Mesenchymal stem cell (in vitro differentiated cells and primary cell): ENCODE results near the gene FGF14.

ENCODE experiments used
- DNase-seq: peaks from one replicate; pipeline ENCODE4 v3.0.0-alpha.2; 2013
- H2AFZ ChIP-seq: one replicate; pipeline ENCODE4 v1.6.1; 2013; ENCODE audit warnings: low read depth, mild to moderate bottlenecking, control low read depth, inconsistent platforms, low read length, moderate library complexity
- H2AK5ac ChIP-seq: 2 replicates; pipeline ENCODE4 v1.6.1; 2013; ENCODE audit warnings: low read length, moderate library complexity, mild to moderate bottlenecking, inconsistent platforms; ENCODE audit not compliant: severe bottlenecking
- H2BK120ac ChIP-seq: one replicate; pipeline ENCODE4 v1.6.1; 2013; ENCODE audit warnings: low read depth, mild to moderate bottlenecking, inconsistent platforms, low read length, moderate library complexity
- H2BK12ac ChIP-seq, 2 experiments: one replicate each; pipeline ENCODE4 v1.6.1; 2013; ENCODE audit warnings: inconsistent platforms in 2 of 2, low read length in 2 of 2, mild to moderate bottlenecking in 2 of 2, moderate library complexity in 2 of 2, control low read depth in 1 of 2
- H2BK15ac ChIP-seq: one replicate; pipeline ENCODE4 v1.6.1; 2013; ENCODE audit warnings: mild to moderate bottlenecking, low read depth, inconsistent platforms; ENCODE audit not compliant: poor library complexity, severe bottlenecking
- H2BK5ac ChIP-seq: 2 replicates; pipeline ENCODE4 v1.6.1; 2013; ENCODE audit warnings: low read depth, mild to moderate bottlenecking, low read length, control low read depth, inconsistent platforms; ENCODE audit not compliant: poor library complexity, severe bottlenecking
- H3K14ac ChIP-seq, 2 experiments: one replicate each; pipeline ENCODE4 v1.6.1; 2013; ENCODE audit warnings: inconsistent platforms in 2 of 2, low read length in 2 of 2, control low read depth in 1 of 2, mild to moderate bottlenecking in 1 of 2, moderate library complexity in 1 of 2
- H3K18ac ChIP-seq, 2 experiments: one replicate each; pipeline ENCODE4 v1.6.1; 2013; ENCODE audit warnings: inconsistent platforms in 2 of 2, low read length in 2 of 2, control low read depth in 1 of 2, low read depth in 1 of 2, mild to moderate bottlenecking in 1 of 2
- H3K23ac ChIP-seq, 2 experiments: one replicate each; pipeline ENCODE4 v1.6.1; 2013; ENCODE audit warnings: inconsistent platforms in 2 of 2, low read length in 2 of 2, mild to moderate bottlenecking in 2 of 2, moderate library complexity in 2 of 2, control low read depth in 1 of 2
- H3K27ac ChIP-seq: 2 replicates; pipeline ENCODE4 v1.5.1; 2013; ENCODE audit warnings: mild to moderate bottlenecking, moderate library complexity, low read length, control low read depth, inconsistent platforms; ENCODE audit not compliant: poor library complexity, severe bottlenecking
- H3K27me3 ChIP-seq, 2 experiments: 2 replicates each; pipeline versions ENCODE4 v1.6.1 to v1.7.0; 2013; ENCODE audit warnings: low read length in 2 of 2, mild to moderate bottlenecking in 2 of 2, moderate library complexity in 2 of 2, control low read depth in 1 of 2, inconsistent platforms in 1 of 2; ENCODE audit not compliant: control insufficient read depth in 1 of 2, insufficient read depth in 1 of 2
- H3K36me3 ChIP-seq, 2 experiments: 2 replicates each; pipeline versions ENCODE4 v1.6.1 to v1.7.0; 2013; ENCODE audit warnings: low read length in 2 of 2, control low read depth in 1 of 2, inconsistent platforms in 1 of 2, low read depth in 1 of 2, mild to moderate bottlenecking in 1 of 2; ENCODE audit not compliant: insufficient read depth in 2 of 2, control insufficient read depth in 1 of 2
- H3K4ac ChIP-seq, 2 experiments: one replicate each; pipeline ENCODE4 v1.6.1; 2013; ENCODE audit warnings: inconsistent platforms in 2 of 2, low read length in 2 of 2, mild to moderate bottlenecking in 2 of 2, moderate library complexity in 2 of 2, control low read depth in 1 of 2, low read depth in 1 of 2
- H3K4me1 ChIP-seq: 2 replicates; pipeline ENCODE4 v1.6.1; 2013; ENCODE audit warnings: low read depth, low read length, control low read depth; ENCODE audit not compliant: control insufficient read depth, insufficient read depth
- H3K4me2 ChIP-seq: 2 replicates; pipeline ENCODE4 v1.6.1; 2013; ENCODE audit warnings: low read length, mild to moderate bottlenecking, inconsistent platforms; ENCODE audit not compliant: poor library complexity, severe bottlenecking
- H3K4me3 ChIP-seq, 2 experiments: 2 replicates each; pipeline versions ENCODE4 v1.5.1 to v1.7.0; 2013; ENCODE audit warnings: low read length in 2 of 2, mild to moderate bottlenecking in 2 of 2, control low read depth in 1 of 2, low read depth in 1 of 2; ENCODE audit not compliant: insufficient read depth in 1 of 2
- H3K79me1 ChIP-seq: replicated peaks from 2 replicates; pipeline ENCODE4 v1.6.1; 2013; ENCODE audit warnings: mild to moderate bottlenecking, control low read depth, low read length, inconsistent platforms; ENCODE audit not compliant: poor library complexity, severe bottlenecking
- H3K9ac ChIP-seq: 2 replicates; pipeline ENCODE4 v1.7.0; 2013; ENCODE audit warnings: mild to moderate bottlenecking, low read length, moderate library complexity
- H3K9me3 ChIP-seq: 2 replicates; pipeline ENCODE4 v1.7.0; 2013; ENCODE audit warnings: mild to moderate bottlenecking, low read length; ENCODE audit not compliant: control insufficient read depth
- H4K8ac ChIP-seq: one replicate; pipeline ENCODE4 v1.6.1; 2013; ENCODE audit warnings: inconsistent platforms, mild to moderate bottlenecking, low read length, moderate library complexity
- H4K91ac ChIP-seq: one replicate; pipeline ENCODE4 v1.6.1; 2013; ENCODE audit warnings: mild to moderate bottlenecking, low read length, inconsistent platforms
- WGBS: methylation state at CpG from one replicate; pipeline ENCODE4 v1.1.7; 2013; ENCODE audit warnings: mixed read lengths; 5-methylcytosine and 5-hydroxymethylcytosine counted together

The FGF14 gene

GRCh38 chr13:102355251-102355650 lies 46.6 kb downstream of the FGF14 start:
- H3K9me3 ChIP-seq = no peaks in the 10 kb centered on the region
- H3K4me3 ChIP-seq = no peak overlapping the region
- no peak overlapping the region for H3K4ac ChIP-seq
- H3K9ac ChIP-seq = no peak overlapping the region
- no peaks in the 10 kb centered on the region for H3K27me3 ChIP-seq
- no peak overlapping the region for H2AK5ac ChIP-seq
- H4K91ac ChIP-seq = no peak overlapping the region
- H3K4me2 ChIP-seq = no peak overlapping the region
- 100% methylated on average over 1 of the region's 3 CpGs for WGBS
- no peak overlapping the region for H3K23ac ChIP-seq
- no peak overlapping the region for H3K14ac ChIP-seq
- DNase-seq = no peak
- H2BK12ac ChIP-seq = no peak overlapping the region
- H3K4me1 ChIP-seq = no peaks in the 10 kb centered on the region
- no peak overlapping the region for H2BK5ac ChIP-seq
- no peak overlapping the region for H2BK15ac ChIP-seq
- H2AFZ ChIP-seq = no peak overlapping the region
- H3K18ac ChIP-seq = no peak overlapping the region
- no peak overlapping the region for H3K27ac ChIP-seq
- H4K8ac ChIP-seq = no peak overlapping the region
- no peaks in the 10 kb centered on the region for H3K79me1 ChIP-seq
- H2BK120ac ChIP-seq = no peak overlapping the region
- no peaks in the 10 kb centered on the region for H3K36me3 ChIP-seq

- WGBS = 77% methylated on average over 1 of the region's 1 CpG
- Histone ChIP-seq H4K91ac (no peak overlapping the region), H2BK15ac (no peak overlapping the region), H3K4me2 (no peak overlapping the region), H3K9ac (no peak overlapping the region), H4K8ac (no peak overlapping the region), H2BK120ac (no peak overlapping the region), H3K4ac (no peak overlapping the region), H2BK5ac (no peak overlapping the region), H3K79me1 (no peaks in the 10 kb centered on the region), H3K4me3 (no peak overlapping the region), H3K4me1 (no peaks in the 10 kb centered on the region), H3K18ac (no peak overlapping the region), H3K27ac (no peak overlapping the region), H3K36me3 (no peaks in the 10 kb centered on the region), H3K9me3 (no peaks in the 10 kb centered on the region), H2BK12ac (no peak overlapping the region), H3K27me3 (no peaks in the 10 kb centered on the region), H3K14ac (no peak overlapping the region), H2AK5ac (no peak overlapping the region), H2AFZ (no peak overlapping the region), H3K23ac (no peak overlapping the region)
- no peak for DNase-seq
Observed at GRCh38 chr13:102354011-102354410, 47.8 kb downstream of the FGF14 start.

- Histone ChIP-seq H2BK15ac (no peak overlapping the region), H2BK5ac (no peak overlapping the region), H3K4ac (no peak overlapping the region), H3K27me3 (no peaks in the 10 kb centered on the region), H2AK5ac (no peak overlapping the region), H3K9me3 (no peaks in the 10 kb centered on the region), H3K18ac (no peak overlapping the region), H3K23ac (no peak overlapping the region), H3K9ac (no peak overlapping the region), H3K4me2 (no peak overlapping the region), H3K79me1 (no peaks in the 10 kb centered on the region), H4K91ac (no peak overlapping the region), H2BK120ac (no peak overlapping the region), H3K36me3 (no peaks in the 10 kb centered on the region), H3K14ac (no peak overlapping the region), H4K8ac (no peak overlapping the region), H3K27ac (no peak overlapping the region), H3K4me1 (no peaks in the 10 kb centered on the region), H3K4me3 (no peak overlapping the region), H2AFZ (no peak overlapping the region), H2BK12ac (no peak overlapping the region)
- WGBS = 83% methylated on average over 5 of the region's 5 CpGs
- DNase-seq = no peak
Observed at GRCh38 chr13:102351521-102351920, 50.3 kb downstream of the FGF14 start.

- 92% methylated on average over 7 of the region's 7 CpGs for WGBS
- Histone ChIP-seq H4K91ac (no peak overlapping the region), H3K36me3 (no peaks in the 10 kb centered on the region), H3K4me1 (no peaks in the 10 kb centered on the region), H2BK12ac (no peak overlapping the region), H3K9me3 (no peaks in the 10 kb centered on the region), H2AK5ac (no peak overlapping the region), H3K14ac (no peak overlapping the region), H2AFZ (no peak overlapping the region), H2BK120ac (no peak overlapping the region), H2BK15ac (no peak overlapping the region), H3K4me3 (no peak overlapping the region), H3K27ac (no peak overlapping the region), H2BK5ac (no peak overlapping the region), H3K27me3 (peaks cover 0 to 4% of the 10 kb centered on the region in 2 experiments), H3K23ac (no peak overlapping the region), H3K79me1 (no peaks in the 10 kb centered on the region), H3K18ac (no peak overlapping the region), H3K4ac (no peak overlapping the region), H3K4me2 (no peak overlapping the region), H4K8ac (no peak overlapping the region), H3K9ac (no peak overlapping the region)
- no peak for DNase-seq
Observed at GRCh38 chr13:102347490-102347889, 54.4 kb downstream of the FGF14 start.
